ENCODE data around the gene NR3C1. TPM values are rescaled to one million over a fixed set of nuclear protein-coding genes. Genes with fewer than 3 reads are reported as not detected.

The NR3C1 gene
- polyA plus RNA-seq, 1 donor (not counting 4 experiments of a cell fraction or from before 2014, with no cell fraction given), result 30.7 TPM

DNA sequence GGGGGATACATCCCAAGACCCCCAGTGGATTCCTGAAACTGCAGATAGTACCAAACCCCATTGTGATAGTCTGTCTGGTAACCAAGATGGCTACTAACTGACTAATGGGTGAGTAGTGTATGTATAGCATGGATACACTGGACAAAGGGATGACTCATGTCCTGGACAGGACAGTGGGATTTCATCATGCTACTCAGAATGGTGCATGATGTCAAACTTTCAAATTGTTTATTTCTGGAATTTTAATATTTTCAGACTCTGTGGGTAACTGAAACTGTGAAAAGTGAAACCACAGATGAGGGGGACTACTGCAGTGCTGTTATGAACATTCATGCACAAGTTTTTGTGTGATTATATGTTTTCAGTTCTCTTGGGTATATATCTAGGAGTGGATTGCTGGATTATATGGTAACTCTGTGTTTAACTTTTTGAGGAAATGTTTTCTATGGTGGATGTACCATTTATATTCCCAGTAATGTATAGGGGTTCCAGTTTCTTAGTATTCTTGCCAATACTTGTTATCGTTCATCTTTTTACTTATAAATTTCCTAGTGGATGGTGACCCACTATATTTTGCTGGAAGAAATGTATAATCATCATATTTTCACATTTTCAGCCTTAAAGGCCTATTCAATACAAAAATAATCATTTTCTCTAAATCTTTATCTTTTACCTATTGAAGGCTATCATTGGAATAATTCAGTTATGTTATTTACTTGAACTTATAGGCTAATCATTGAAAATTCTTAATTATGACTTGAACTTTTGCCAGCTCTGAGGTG, 140.9 kb downstream of the NR3C1 start:
- peaks cover 21% of the 10 kb centered on the region for H3K4me1 ChIP-seq (ENCODE audit: control insufficient read depth, extremely low read depth, insufficient read depth, low read length)
- TF ChIP-seq, protein P1, sequence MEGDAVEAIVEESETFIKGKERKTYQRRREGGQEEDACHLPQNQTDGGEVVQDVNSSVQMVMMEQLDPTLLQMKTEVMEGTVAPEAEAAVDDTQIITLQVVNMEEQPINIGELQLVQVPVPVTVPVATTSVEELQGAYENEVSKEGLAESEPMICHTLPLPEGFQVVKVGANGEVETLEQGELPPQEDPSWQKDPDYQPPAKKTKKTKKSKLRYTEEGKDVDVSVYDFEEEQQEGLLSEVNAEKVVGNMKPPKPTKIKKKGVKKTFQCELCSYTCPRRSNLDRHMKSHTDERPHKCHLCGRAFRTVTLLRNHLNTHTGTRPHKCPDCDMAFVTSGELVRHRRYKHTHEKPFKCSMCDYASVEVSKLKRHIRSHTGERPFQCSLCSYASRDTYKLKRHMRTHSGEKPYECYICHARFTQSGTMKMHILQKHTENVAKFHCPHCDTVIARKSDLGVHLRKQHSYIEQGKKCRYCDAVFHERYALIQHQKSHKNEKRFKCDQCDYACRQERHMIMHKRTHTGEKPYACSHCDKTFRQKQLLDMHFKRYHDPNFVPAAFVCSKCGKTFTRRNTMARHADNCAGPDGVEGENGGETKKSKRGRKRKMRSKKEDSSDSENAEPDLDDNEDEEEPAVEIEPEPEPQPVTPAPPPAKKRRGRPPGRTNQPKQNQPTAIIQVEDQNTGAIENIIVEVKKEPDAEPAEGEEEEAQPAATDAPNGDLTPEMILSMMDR (optimal IDR thresholded peaks at IDR 0.05 in 1 of 3, IDR thresholded peaks at IDR 0.05 in 1 of 3, conservative IDR thresholded peaks at IDR 0.05 in 1 of 3; ENCODE audit: extremely low read depth in 1 of 3, insufficient read depth in 2 of 3, low read length in 3 of 3), result no peak
- no peak for TF ChIP-seq EZH2 (IDR thresholded peaks at IDR 0.05; ENCODE audit: low read length)
- no peaks in the 10 kb centered on the region for H3K79me2 ChIP-seq (ENCODE audit: control insufficient read depth, insufficient read depth, low read length)
- no peak overlapping the region for H2AFZ ChIP-seq (ENCODE audit: control insufficient read depth, low read length)
- dilution Hi-C loops (cut with MboI; ENCODE audit: extremely low pct_ligation_motif_present, low sequenced_read_pairs), result no loop called here
- peak overlapping the region; percentile 77 for H3K27ac ChIP-seq (ENCODE audit: control insufficient read depth, insufficient read depth, low read length)
- H3K9me3 ChIP-seq (ENCODE audit: control insufficient read depth, low read depth, low read length), result no peaks in the 10 kb centered on the region
- no peaks in the 10 kb centered on the region for H3K9me1 ChIP-seq (ENCODE audit: control insufficient read depth, extremely low read depth, insufficient read depth, low read length)
- no peak overlapping the region for H3K4me3 ChIP-seq (ENCODE audit: control insufficient read depth in 2 of 3, extremely low read depth in 1 of 3, insufficient read depth in 2 of 3, low read depth in 1 of 3, low read length in 3 of 3)
- FAIRE-seq, result peak; percentile 94
- H4K20me1 ChIP-seq (ENCODE audit: control insufficient read depth, extremely low read depth, insufficient read depth, low read length), result no peaks in the 10 kb centered on the region
- peak overlapping the region; percentile 23 for H3K4me2 ChIP-seq (ENCODE audit: control insufficient read depth, extremely low read depth, insufficient read depth, low read depth, low read length)
- DNase-seq (ENCODE audit: low read depth, low spot score), result no peak
- H3K36me3 ChIP-seq (ENCODE audit: control insufficient read depth in 2 of 2, extremely low read depth in 1 of 2, insufficient read depth in 2 of 2, low read length in 2 of 2), result no peaks in the 10 kb centered on the region
- no peaks in the 10 kb centered on the region for H3K27me3 ChIP-seq (ENCODE audit: control insufficient read depth, extremely low read depth, insufficient read depth, low read length)
- no peak overlapping the region for H3K9ac ChIP-seq (ENCODE audit: control insufficient read depth, extremely low read depth, insufficient read depth, low read length)

DNA sequence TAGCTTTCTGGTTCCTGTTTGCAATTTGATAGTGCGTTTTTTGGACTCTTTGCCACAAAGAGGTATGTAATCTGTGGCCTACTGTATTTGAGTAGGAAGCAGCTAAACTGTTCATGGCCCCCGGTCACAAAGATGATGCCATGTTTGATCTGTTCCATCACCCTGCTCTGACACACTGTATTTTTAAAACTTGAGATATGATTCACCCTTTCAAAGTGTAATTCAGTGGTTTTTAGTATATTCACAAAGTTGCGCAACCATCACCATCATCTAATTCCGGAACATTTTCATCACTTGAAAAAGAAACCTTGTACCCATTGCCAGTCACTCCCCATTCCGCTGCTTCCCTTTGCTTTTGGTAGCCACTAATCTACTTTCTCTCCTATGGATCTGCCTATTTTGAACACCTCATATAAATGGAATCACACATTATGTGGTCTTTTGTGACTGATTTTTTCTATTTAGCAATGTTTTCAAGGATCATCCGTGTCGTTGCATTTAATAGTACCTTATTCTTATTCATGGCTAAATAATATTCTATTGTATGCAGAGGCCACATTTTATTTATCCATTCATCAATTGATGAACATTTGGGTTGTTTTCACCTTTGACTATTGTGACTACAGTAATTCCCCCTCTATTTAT, 141.6 kb downstream of the NR3C1 start:
- Histone ChIP-seq H3K9ac (ENCODE audit: control insufficient read depth, extremely low read depth, insufficient read depth, low read length) (no peak overlapping the region), H3K9me1 (ENCODE audit: control insufficient read depth, extremely low read depth, insufficient read depth, low read length) (no peaks in the 10 kb centered on the region), H3K36me3 (ENCODE audit: control insufficient read depth in 2 of 2, extremely low read depth in 1 of 2, insufficient read depth in 2 of 2, low read length in 2 of 2) (no peaks in the 10 kb centered on the region), H3K4me2 (ENCODE audit: control insufficient read depth, extremely low read depth, insufficient read depth, low read depth, low read length) (peak overlapping the region; percentile 23), H3K4me1 (ENCODE audit: control insufficient read depth, extremely low read depth, insufficient read depth, low read length) (peaks cover 21% of the 10 kb centered on the region), H4K20me1 (ENCODE audit: control insufficient read depth, extremely low read depth, insufficient read depth, low read length) (no peaks in the 10 kb centered on the region), H2AFZ (ENCODE audit: control insufficient read depth, low read length) (no peak overlapping the region), H3K9me3 (ENCODE audit: control insufficient read depth, low read depth, low read length) (no peaks in the 10 kb centered on the region), H3K79me2 (ENCODE audit: control insufficient read depth, insufficient read depth, low read length) (no peaks in the 10 kb centered on the region), H3K4me3 (ENCODE audit: control insufficient read depth in 2 of 3, extremely low read depth in 1 of 3, insufficient read depth in 2 of 3, low read depth in 1 of 3, low read length in 3 of 3) (no peak overlapping the region), H3K27me3 (ENCODE audit: control insufficient read depth, extremely low read depth, insufficient read depth, low read length) (no peaks in the 10 kb centered on the region), H3K27ac (ENCODE audit: control insufficient read depth, insufficient read depth, low read length) (peak overlapping the region; percentile 77)
- dilution Hi-C loops (cut with MboI; ENCODE audit: extremely low pct_ligation_motif_present, low sequenced_read_pairs), result no loop called here
- FAIRE-seq (peak; percentile 87), DNase-seq (ENCODE audit: low read depth, low spot score) (peak; percentile 66)
- no peak for TF ChIP-seq EZH2 (IDR thresholded peaks at IDR 0.05; ENCODE audit: low read length)
- TF ChIP-seq, protein P1 (optimal IDR thresholded peaks at IDR 0.05 in 1 of 3, IDR thresholded peaks at IDR 0.05 in 1 of 3, conservative IDR thresholded peaks at IDR 0.05 in 1 of 3; ENCODE audit: extremely low read depth in 1 of 3, insufficient read depth in 2 of 3, low read length in 3 of 3), result no peak

Measured in keratinocyte (primary cell).